HL-60/S4 (cell line): ENCODE results near the gene AGAP1.

Experiments used
- in situ Hi-C: fragments of 300-500 bp; cut with MboI; formaldehyde crosslinking; loops from 2 replicates; pipeline ENCODE4 v1.14.3; 2022; ENCODE audit warnings: low sequenced_read_pairs

The AGAP1 gene

DNA sequence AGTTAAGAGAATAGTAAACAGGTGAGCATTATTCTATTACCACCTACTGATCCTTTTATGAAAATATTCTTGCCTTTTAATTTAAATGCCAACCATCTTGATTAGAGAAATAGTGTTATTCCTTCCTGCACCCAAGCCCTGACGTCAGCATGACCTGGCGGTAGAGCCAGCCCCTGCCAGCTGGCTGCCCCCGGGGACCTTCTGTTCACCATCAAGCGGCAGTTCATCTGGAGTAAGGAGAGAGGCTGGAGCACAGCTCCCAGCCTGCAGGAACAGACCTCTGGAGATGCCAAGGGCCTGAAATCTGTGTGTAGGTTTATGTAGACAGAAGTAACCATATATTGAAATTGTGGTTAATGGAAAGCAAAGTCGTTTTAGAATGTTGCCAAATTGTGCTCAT is 502.6 kb downstream of the AGAP1 start:
- in situ Hi-C loops, result no loop called here

DNA sequence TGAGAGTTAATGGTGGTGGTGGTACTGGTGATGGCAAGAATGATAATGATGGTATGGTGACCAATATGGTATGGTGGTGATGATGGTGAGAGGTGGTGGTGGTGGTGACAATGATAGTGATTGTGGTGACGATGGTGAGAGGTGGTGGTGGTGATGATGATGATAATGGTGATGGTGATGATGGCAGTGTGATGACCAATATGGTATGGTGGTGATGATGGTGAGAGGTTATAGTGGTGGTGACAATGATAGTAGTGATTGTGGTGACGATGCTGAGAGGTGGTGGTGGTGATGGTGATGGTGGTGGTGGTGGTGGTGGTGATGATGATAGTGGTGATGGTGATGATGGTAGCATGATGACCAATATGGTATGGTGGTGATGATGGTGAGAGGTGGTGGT is 505.2 kb downstream of the AGAP1 start:
- in situ Hi-C loops, result no loop called here

- in situ Hi-C loops, result no loop called here
Measured at GRCh38 chr2:236001166-236001828, 507.5 kb downstream of the AGAP1 start.

DNA sequence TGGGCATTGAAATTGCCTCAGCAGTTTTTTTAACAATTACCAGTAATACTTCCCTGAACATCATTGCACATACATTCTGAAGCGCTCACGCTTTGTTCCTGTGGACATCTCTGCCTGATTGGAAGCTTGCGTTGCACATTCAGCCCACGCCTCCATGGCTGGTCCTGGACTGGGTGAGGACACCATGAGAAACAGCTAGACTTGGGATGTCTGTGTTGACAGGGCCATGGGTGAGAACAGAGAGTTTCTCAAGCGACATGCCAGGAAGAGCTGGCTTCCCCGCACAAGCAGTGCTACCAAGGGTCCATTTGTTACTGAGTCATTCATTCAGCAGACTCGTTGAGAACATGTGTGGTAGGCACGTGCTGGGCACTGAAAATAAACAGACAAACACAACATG is 508.0 kb downstream of the AGAP1 start:
- in situ Hi-C loops, result no loop called here

GRCh38 chr2:236008006-236008405 is 514.2 kb downstream of the AGAP1 start:
- in situ Hi-C loops, result no loop called here

- in situ Hi-C loops, result no loop called here
Measured at GRCh38 chr2:236008857-236009256, 515.0 kb downstream of the AGAP1 start.

- in situ Hi-C loops, result no loop called here
Measured at GRCh38 chr2:236010920-236011685, 517.3 kb downstream of the AGAP1 start.

DNA sequence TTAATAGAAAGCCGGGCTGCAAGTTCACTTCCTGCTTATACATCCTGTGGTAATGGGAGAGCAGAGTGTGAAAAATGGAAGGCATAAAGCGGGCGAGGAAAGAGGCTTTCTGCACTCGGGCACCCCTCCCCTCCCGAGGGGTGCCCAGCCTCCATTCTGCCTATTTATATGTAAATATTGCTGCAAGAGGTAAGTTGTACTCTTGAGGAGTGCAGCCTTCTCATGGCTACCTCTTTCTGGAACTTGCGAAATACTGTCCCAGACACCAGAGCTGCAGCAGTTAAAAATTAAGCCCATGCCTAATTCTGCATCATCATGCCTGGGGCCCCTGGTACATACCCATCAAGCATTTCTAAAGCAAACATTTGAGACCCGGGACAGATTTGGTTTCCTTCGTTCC is 518.3 kb downstream of the AGAP1 start:
- in situ Hi-C loops, result no loop called here

GRCh38 chr2:236014408-236015131 is 520.7 kb downstream of the AGAP1 start:
- in situ Hi-C loops, result no loop called here

DNA sequence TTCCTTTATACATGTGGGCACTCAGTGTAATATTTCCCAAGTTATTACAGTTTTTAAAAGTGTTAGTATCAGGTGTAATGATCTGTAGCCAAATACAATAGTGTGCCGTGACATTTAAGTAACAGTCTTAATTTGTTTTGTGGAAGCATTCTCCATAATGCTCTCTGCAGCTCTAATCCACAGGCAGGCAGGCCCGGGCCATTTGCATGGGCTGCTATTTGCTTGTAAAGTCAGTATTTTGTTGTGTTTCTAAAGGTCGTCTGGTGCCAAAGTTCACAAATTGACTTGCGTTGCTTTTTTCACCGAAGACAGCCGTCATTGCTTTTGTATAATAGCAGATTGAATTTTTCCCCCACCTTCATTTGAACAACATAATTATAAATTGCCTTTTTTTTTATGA is 521.3 kb downstream of the AGAP1 start:
- in situ Hi-C loops, result no loop called here

DNA sequence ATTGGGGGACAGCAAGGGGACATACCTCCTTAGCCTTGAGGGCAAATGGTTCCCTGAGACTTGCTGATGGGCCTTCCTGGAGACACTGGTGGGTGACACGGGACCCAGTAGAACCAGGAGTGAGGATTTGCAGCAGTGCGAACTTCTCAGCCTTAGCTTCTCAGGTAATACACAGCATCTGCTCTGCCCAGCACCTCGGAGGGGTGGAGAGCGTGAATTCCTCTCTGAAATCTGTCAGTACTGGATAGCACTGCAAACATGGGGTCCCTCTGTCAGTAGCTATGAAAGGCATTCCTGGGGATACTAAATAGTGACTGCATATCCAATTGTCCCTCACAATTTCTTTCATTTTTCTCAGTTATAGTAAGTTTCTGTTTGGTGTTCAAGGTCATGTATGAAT is 522.7 kb downstream of the AGAP1 start:
- in situ Hi-C loops, result no loop called here

DNA sequence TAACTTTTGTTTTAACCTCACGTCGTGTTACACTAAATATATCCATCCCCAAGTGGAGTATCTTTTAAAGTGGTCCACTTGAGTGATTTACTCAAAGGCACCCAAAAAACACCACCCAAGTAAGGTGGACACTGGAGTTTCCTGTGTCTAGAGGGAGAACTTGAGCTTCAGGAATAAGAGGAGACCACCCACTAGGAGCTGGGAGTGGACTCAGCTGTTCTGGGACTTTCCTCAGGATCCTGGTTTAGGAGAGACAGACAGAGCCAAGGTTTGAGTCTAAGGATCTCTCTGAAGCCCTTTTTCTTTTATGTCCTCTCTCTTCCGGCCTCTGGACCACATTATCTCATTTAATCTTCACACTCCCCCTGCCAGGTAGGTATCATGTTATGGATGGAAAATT is 523.6 kb downstream of the AGAP1 start:
- in situ Hi-C loops, result no loop called here

DNA sequence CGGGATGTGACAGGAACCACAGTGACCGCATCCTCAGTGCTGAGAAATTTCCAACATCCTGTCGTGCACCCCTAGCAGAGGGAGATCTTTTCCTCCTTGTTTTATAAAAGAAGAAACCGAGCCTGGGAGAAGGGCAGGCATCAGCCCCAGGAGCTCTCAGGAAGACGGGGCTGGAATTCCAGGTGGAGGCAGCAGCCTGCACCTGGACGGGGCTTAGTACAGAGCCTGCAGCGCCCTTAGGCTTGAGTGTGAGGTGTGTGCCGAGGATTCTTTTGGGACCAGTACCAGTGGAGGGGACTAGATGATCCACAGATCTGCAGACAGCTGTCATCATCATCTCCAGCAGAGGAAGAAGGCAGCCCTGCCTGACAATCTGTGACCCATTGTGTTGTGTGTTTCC is 525.6 kb downstream of the AGAP1 start:
- in situ Hi-C loops, result no loop called here

DNA sequence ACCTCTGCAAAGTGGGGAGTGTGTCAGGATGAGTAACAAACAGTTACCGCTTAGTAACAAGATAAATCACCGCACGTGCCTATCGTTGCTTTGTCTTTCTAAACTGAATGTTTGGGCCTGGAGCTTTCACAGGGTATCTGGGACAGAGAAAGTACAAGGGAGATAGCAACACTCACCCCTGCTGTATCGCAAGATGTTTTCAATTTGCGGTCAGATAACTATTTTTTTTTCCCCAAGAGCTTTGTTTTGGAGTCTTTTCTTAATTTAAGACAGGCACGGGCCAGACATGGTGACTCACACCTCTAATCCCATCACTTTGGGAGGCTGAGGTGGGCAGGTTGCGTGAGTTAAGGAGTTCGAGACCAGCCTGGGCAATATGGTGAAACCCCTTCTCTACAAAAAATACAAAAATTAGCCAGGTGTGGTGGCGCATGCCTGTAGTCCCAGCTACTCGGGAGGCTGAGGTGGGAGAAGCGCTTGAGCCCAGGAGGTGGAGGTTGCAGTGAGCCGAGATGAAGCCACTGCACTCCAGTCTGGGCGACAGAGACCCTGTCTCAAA is 527.7 kb downstream of the AGAP1 start:
- in situ Hi-C loops, result no loop called here

DNA sequence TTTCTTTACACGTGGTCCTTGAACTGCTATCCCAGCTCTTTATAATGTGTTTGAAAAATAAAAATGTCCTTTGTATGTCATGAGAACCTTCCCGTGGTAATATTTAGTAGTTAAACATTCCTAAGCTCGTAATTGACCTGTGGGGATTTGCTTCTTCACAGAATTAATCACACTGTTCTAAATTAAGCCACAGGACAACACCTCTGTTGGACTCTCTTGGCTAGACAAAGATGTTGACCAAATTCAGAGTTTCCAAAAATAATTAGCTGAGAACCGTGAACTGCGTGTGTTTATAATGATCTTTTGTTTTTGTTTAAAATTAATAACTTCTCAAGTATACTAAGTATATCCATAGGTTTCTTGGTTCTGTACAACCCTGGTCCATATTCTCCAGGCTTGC is 528.3 kb downstream of the AGAP1 start:
- in situ Hi-C loops, result no loop called here

DNA sequence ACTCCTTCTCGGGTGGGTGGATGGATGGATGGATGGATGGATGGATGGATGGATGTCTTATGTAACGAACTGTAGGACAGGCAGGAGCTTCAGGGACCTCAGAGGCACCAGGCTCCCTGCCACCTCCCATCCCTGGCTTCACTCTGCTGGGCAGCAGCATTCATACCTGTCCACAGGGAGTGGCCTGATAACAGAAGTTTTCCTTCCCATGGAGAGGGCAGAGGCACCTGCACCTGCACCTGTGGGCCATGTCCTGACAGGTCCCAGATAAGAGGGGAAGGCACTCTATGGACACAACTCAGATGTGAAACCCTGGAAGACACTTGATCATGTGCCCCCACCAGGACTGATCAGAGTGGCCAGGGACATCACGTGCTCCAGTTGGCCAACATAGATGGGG is 532.0 kb downstream of the AGAP1 start:
- in situ Hi-C loops, result no loop called here

DNA sequence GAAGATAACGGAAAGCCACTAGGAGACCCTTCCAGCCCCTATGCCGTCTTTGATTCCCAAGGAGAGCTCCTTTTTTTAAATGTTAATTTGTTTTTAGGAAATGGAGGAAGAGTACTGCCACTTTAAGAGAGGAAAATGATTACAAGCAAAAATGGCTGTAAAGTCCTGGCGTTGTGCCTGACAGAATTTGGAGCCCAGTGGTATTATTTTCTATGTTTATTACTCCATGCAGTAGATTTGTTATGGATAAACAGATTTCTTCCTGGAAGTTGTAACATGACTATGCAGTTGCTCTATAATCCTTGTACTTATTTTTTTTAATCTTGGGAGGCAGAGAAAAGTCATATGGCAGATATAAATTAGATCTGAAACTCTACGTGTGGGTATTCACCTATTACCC is 533.0 kb downstream of the AGAP1 start:
- in situ Hi-C loops, result no loop called here

GRCh38 chr2:236028066-236028465 is 534.2 kb downstream of the AGAP1 start:
- in situ Hi-C loops, result no loop called here

DNA sequence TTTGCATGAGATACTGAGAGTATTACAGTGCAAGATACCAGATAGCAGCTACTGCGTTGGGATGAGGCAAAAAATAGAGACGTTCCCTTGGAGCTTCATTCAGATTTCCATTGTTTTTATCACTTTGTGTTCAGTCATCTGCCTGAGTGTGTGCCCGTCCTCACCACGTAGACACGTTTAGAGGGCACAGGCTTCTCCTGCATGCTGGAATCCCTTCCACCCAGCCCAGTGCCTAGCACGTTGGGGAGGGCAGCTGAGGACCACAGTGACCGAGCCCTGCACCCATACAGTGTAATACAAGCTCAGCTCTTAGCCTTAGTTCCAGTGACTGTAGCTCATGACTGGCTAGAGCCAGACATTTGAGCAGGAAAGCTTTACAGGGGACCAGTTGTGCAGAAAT is 539.6 kb downstream of the AGAP1 start:
- in situ Hi-C loops, result no loop called here

- in situ Hi-C loops, result no loop called here
Measured at GRCh38 chr2:236034974-236035373, 541.1 kb downstream of the AGAP1 start.

DNA sequence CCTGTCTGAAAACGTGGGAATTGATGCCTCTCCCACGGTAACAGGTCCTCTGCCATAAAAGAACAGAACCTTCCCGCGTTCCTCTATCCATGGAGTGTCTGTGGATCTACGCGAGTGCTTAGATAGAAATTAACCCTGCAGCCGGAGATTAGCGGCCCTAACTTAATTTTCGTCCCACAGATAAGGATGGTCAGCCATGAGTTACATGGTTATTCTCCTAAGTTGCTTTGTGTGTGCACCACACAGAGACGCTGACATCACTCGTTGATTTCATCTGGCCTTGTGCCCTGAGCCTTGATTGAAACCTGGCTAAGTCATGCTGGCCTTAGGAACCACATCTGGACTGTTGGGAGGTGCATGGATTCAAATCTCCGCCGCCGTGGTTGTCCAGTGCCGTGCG is 542.2 kb downstream of the AGAP1 start:
- in situ Hi-C loops, result no loop called here

DNA sequence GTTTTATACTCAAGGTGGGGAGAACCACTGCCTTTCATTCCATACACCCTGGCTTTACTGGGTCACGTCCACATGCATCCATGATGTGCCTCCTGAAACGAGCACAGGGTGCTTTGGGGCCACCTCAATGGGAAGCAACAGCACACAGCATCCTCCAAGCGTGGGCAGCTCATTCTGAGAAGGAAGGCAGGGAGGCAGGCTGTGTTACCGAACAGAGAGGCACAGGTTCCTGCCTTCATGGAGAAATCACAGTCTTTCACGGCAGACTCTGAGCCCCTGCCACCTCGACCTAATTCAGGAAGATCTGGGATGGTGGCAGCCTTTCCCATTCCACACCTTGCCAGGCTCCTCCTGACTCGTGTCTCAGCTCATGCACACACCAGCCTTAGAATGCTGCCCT is 544.3 kb downstream of the AGAP1 start:
- in situ Hi-C loops, result no loop called here
